IMR-90 (cell line): ENCODE measurements around the gene TTF2. TPM values are rescaled to one million over a fixed set of nuclear protein-coding genes. Genes with fewer than 3 reads are reported as not detected.

Source experiments
- ATAC-seq: fragments of 200-7000 bp; cut with Tn5 transposase; 2 replicates; pipeline ENCODE4 v1.9.1; 2020; ENCODE audit warnings: low read depth, mild to moderate bottlenecking, moderate library complexity
- BruUV-seq: library from RNA; stranded (reverse); fragments of 400-500 nt; replicated peaks from 2 replicates; lab custom pipeline; 2021; lab: Mats Ljungman, UMichigan
- CTCF ChIA-PET: fragments of 300-600 bp; formaldehyde crosslinking; extraction: SDS; loops from one replicate; lab custom pipeline; 2021; ENCODE audit warnings: antibody characterized with exemption; lab: Yijun Ruan, JAX
- POLR2A ChIA-PET: fragments of 300-600 bp; sonication (Branson Sonifier 250); formaldehyde crosslinking; loops from one replicate; lab custom pipeline; 2022; ENCODE audit warnings: antibody characterized with exemption; ENCODE audit not compliant: unreplicated experiment; lab: Charles Lee
- DNase-seq: peaks from one replicate; pipeline ENCODE4 v3.0.0; 2013
- H2AFZ ChIP-seq: replicated peaks from 2 replicates; pipeline ENCODE3; 2013; ENCODE audit warnings: low read length, mild to moderate bottlenecking; ENCODE audit not compliant: poor library complexity
- H2AK5ac ChIP-seq: 2 replicates; pipeline ENCODE4 v1.6.1; 2013; ENCODE audit warnings: low read depth, low read length, inconsistent platforms
- H2AK9ac ChIP-seq: replicated peaks from 2 replicates; pipeline ENCODE3; 2013; ENCODE audit warnings: mild to moderate bottlenecking, low read depth, low read length, moderate library complexity; ENCODE audit not compliant: poor library complexity
- H2BK120ac ChIP-seq: 2 replicates; pipeline ENCODE4 v1.6.1; 2013; ENCODE audit warnings: low read depth, low read length, inconsistent platforms
- H2BK15ac ChIP-seq: 3 replicates; pipeline ENCODE4 v1.6.1; 2013; ENCODE audit warnings: low read depth, low read length, inconsistent platforms
- H2BK20ac ChIP-seq: 2 replicates; pipeline ENCODE4 v1.6.1; 2013; ENCODE audit warnings: low read depth, mild to moderate bottlenecking, inconsistent platforms, low read length, moderate library complexity
- H2BK5ac ChIP-seq: 2 replicates; pipeline ENCODE4 v1.6.1; 2013; ENCODE audit warnings: mild to moderate bottlenecking, low read depth, low read length, inconsistent platforms; ENCODE audit not compliant: poor library complexity, severe bottlenecking
- H3K14ac ChIP-seq: replicated peaks from 2 replicates; pipeline ENCODE4 v1.6.1; 2013; ENCODE audit warnings: low read depth, low read length, inconsistent platforms
- H3K18ac ChIP-seq: 2 replicates; pipeline ENCODE4 v1.6.1; 2013; ENCODE audit warnings: low read depth, low read length, control low read depth
- H3K23ac ChIP-seq: 2 replicates; pipeline ENCODE4 v1.6.1; 2013; ENCODE audit warnings: low read depth, low read length, inconsistent platforms
- H3K27ac ChIP-seq: 2 replicates; pipeline ENCODE4 v1.5.1; 2013; ENCODE audit warnings: mild to moderate bottlenecking, control low read depth, low read length; ENCODE audit not compliant: insufficient read depth
- H3K27me3 ChIP-seq: 2 replicates; pipeline ENCODE4 v1.6.1; 2013; ENCODE audit warnings: low read length; ENCODE audit not compliant: control insufficient read depth, insufficient read depth
- H3K36me3 ChIP-seq: 2 replicates; pipeline ENCODE4 v1.6.1; 2013; ENCODE audit warnings: low read length, mixed read lengths; ENCODE audit not compliant: control insufficient read depth, insufficient read depth
- H3K4ac ChIP-seq: 2 replicates; pipeline ENCODE4 v1.6.1; 2013; ENCODE audit warnings: low read depth, low read length, inconsistent platforms
- H3K4me1 ChIP-seq: 2 replicates; pipeline ENCODE4 v1.6.1; 2013; ENCODE audit warnings: low read length, mixed read lengths; ENCODE audit not compliant: control insufficient read depth, insufficient read depth
- H3K4me2 ChIP-seq: 2 replicates; pipeline ENCODE4 v1.6.1; 2013; ENCODE audit warnings: low read depth, mild to moderate bottlenecking, control low read depth, low read length, moderate library complexity
- H3K4me3 ChIP-seq: 2 replicates; pipeline ENCODE4 v1.5.1; 2013; ENCODE audit warnings: low read depth, mild to moderate bottlenecking, control low read depth, low read length, moderate library complexity; ENCODE audit not compliant: insufficient read depth
- H3K56ac ChIP-seq: 2 replicates; pipeline ENCODE4 v1.6.1; 2013; ENCODE audit warnings: low read length, inconsistent platforms; ENCODE audit not compliant: insufficient read depth; ENCODE audit errors: extremely low read depth
- H3K79me1 ChIP-seq, 2 experiments: 2 replicates each; pipeline ENCODE4 v1.6.1; 2013; ENCODE audit warnings: low read length in 2 of 2, inconsistent platforms in 1 of 2, low read depth in 1 of 2
- H3K9ac ChIP-seq: 2 replicates; pipeline ENCODE4 v1.6.1; 2013; ENCODE audit warnings: low read depth, low read length, control low read depth
- H3K9me1 ChIP-seq: 2 replicates; pipeline ENCODE4 v1.6.1; 2013; ENCODE audit warnings: low read length, inconsistent platforms; ENCODE audit not compliant: insufficient read depth
- H3K9me3 ChIP-seq: 2 replicates; pipeline ENCODE4 v1.6.1; 2013; ENCODE audit warnings: low read length; ENCODE audit not compliant: control insufficient read depth, insufficient read depth
- H4K20me1 ChIP-seq: 2 replicates; pipeline ENCODE4 v1.6.1; 2013; ENCODE audit warnings: low read length, inconsistent platforms; ENCODE audit not compliant: insufficient read depth
- H4K5ac ChIP-seq: 2 replicates; pipeline ENCODE4 v1.6.1; 2013; ENCODE audit warnings: mild to moderate bottlenecking, low read depth, low read length, control low read depth
- H4K8ac ChIP-seq, 2 experiments: 2 replicates each; pipeline ENCODE4 v1.6.1; 2013; ENCODE audit warnings: low read depth in 2 of 2, low read length in 2 of 2, control low read depth in 1 of 2, inconsistent platforms in 1 of 2
- H4K91ac ChIP-seq: 2 replicates; pipeline ENCODE4 v1.6.1; 2013; ENCODE audit warnings: low read depth, low read length, inconsistent platforms; ENCODE audit not compliant: insufficient read depth
- BHLHE40 ChIP-seq: fragments of 150-350 bp; IDR thresholded peaks from 2 replicates; pipeline ENCODE4 v1.6.1; 2016; ENCODE audit warnings: mild to moderate bottlenecking, low read depth, low read length
- CHD1 ChIP-seq: IDR thresholded peaks from 2 replicates; pipeline ENCODE4 v1.6.1; 2012; ENCODE audit warnings: low read depth, low read length, improper control_type of control experiment
- CTCF ChIP-seq: conservative IDR thresholded peaks from 2 replicates; pipeline ENCODE4 v1.5.1; 2012; ENCODE audit warnings: mild to moderate bottlenecking, low read depth, low read length, improper control_type of control experiment
- FOS ChIP-seq: fragments of 150-350 bp; IDR thresholded peaks from 2 replicates; pipeline ENCODE4 v1.6.1; 2016; ENCODE audit warnings: low read depth, low read length
- MAZ ChIP-seq: IDR thresholded peaks from 2 replicates; pipeline ENCODE4 v1.6.1; 2012; ENCODE audit warnings: low read depth, mild to moderate bottlenecking, low read length, improper control_type of control experiment, moderate library complexity, borderline replicate concordance
- MXI1 ChIP-seq: IDR thresholded peaks from 2 replicates; pipeline ENCODE4 v1.6.1; 2012; ENCODE audit warnings: low read depth, mild to moderate bottlenecking, low read length, moderate library complexity, borderline replicate concordance
- POLR2A ChIP-seq: IDR thresholded peaks from 2 replicates; pipeline ENCODE4 v1.6.1; 2012; ENCODE audit warnings: mild to moderate bottlenecking, low read depth, low read length
- RAD21 ChIP-seq: IDR thresholded peaks from 2 replicates; pipeline ENCODE4 v1.6.1; 2012; ENCODE audit warnings: low read length, improper control_type of control experiment
- RCOR1 ChIP-seq: IDR thresholded peaks from 2 replicates; pipeline ENCODE4 v1.6.1; 2012; ENCODE audit warnings: mild to moderate bottlenecking, low read length, improper control_type of control experiment; ENCODE audit not compliant: insufficient replicate concordance
- RFX5 ChIP-seq: IDR thresholded peaks from 2 replicates; pipeline ENCODE4 v1.8.0; 2012; ENCODE audit warnings: low read depth, mild to moderate bottlenecking, low read length, moderate library complexity
- SMC3 ChIP-seq: fragments of 150-350 bp; IDR thresholded peaks from 2 replicates; pipeline ENCODE4 v1.6.1; 2016; ENCODE audit warnings: low read depth, mild to moderate bottlenecking, antibody characterized with exemption, low read length, moderate library complexity
- WGBS, 2 experiments: methylation state at CpG; one replicate each; pipeline versions ENCODE4 v1.1.5 to v1.1.7; 2013; ENCODE audit warnings: missing lambda C conversion rate in 2 of 2; ENCODE audit not compliant: insufficient read length in 1 of 2; ENCODE audit errors: extremely low coverage in 2 of 2; 5-methylcytosine and 5-hydroxymethylcytosine counted together
- dilution Hi-C: fragments of 300-500 bp; cut with HindIII; formaldehyde crosslinking; loops from one replicate; pipeline ENCODE4 v1.14.3; 2018; ENCODE audit warnings: low sequenced_read_pairs; ENCODE audit not compliant: unreplicated experiment
- in situ Hi-C: fragments of 300-500 bp; cut with MboI; formaldehyde crosslinking; loops from 3 replicates; pipeline ENCODE4 v1.14.3; 2019; ENCODE audit warnings: low sequenced_read_pairs, inconsistent platforms, mixed read lengths
- intact Hi-C: fragments of 100-400 bp; cut with micrococcal nuclease; formaldehyde crosslinking; loops from 2 replicates; pipeline ENCODE4 v1.10.0; 2022
- polyA plus RNA-seq, 3 experiments: library from polyadenylated mRNA; depleted of rRNA; stranded (reverse); fragments of >200 nt; gene quantifications; 2 replicates each; pipeline ENCODE4 v1.2.3, GENCODE V29; 2012; ENCODE audit warnings: low replicate concordance in 1 of 3
- total RNA-seq: library from RNA; depleted of rRNA; stranded (reverse); fragments of >200 nt; gene quantifications from 2 replicates; pipeline ENCODE4 v1.2.3, GENCODE V29; 2012

The TTF2 gene
- total and polyA plus RNA-seq, 2 of the 4 experiments (the other 2 are of a cell fraction): 11.5 to 14.7 TPM

GRCh38 chr1:117049857-117050256 lies 10.3 kb upstream of the TTF2 start:
- Histone ChIP-seq H3K27ac (no peak overlapping the region), H3K9ac (no peak overlapping the region), H3K4me1 (no peaks in the 10 kb centered on the region), H4K20me1 (no peaks in the 10 kb centered on the region), H3K56ac (no peak overlapping the region), H3K79me1 (no peaks in the 10 kb centered on the region), H3K18ac (no peak overlapping the region), H3K4me3 (no peak overlapping the region), H2BK20ac (no peak overlapping the region), H3K36me3 (no peaks in the 10 kb centered on the region), H2AK5ac (no peak overlapping the region), H3K9me3 (no peaks in the 10 kb centered on the region), H3K14ac (no peak overlapping the region), H3K23ac (no peak overlapping the region), H3K4me2 (no peak overlapping the region), H4K8ac (no peak overlapping the region), H3K27me3 (no peaks in the 10 kb centered on the region), H4K91ac (no peak overlapping the region), H3K4ac (no peak overlapping the region), H2BK120ac (no peak overlapping the region), H2BK15ac (no peak overlapping the region), H2AFZ (no peak overlapping the region), H2AK9ac (no peak overlapping the region), H2BK5ac (no peak overlapping the region), H3K9me1 (peaks cover 4% of the 10 kb centered on the region; the same call in 1 of the 2 replicates), H4K5ac (no peak overlapping the region)
- ATAC-seq (no peak), DNase-seq (no peak)
- TF ChIP-seq CHD1: no peak
- TF ChIP-seq FOS: no peak
- TF ChIP-seq POLR2A: no peak
- no peak for TF ChIP-seq CTCF
- TF ChIP-seq MXI1: no peak
- no peak for TF ChIP-seq RFX5
- TF ChIP-seq MAZ: no peak
- no peak for TF ChIP-seq RAD21
- no peak for TF ChIP-seq RCOR1
- no peak for TF ChIP-seq SMC3
- no peak for TF ChIP-seq BHLHE40
- intact Hi-C loops (loop anchor here (10.0 kb wide), 1 partner anchor 205 kb away; no protein-coding TSS in a partner anchor), dilution Hi-C loops (no loop called here), in situ Hi-C loops (loop anchor here (5.0 kb wide), 1 partner anchor 318 kb away; no protein-coding TSS in a partner anchor)
- ChIA-PET POLR2A (no interaction called here), CTCF (interaction anchor here (0.7 kb wide), 1 partner anchor 136 kb away, joined by 3 read pairs; no protein-coding TSS in a partner anchor)
- WGBS, 2 experiments: 71% methylated on average over 2 of the region's 5 CpGs; no CpG with 5 or more reads in 1 of the 2 experiments
- BruUV-seq: no TSS peak
